Heart right ventricle (tissue), 16 donors: Measurements from ENCODE around the gene ABI1. TPM values are rescaled to one million over a fixed set of nuclear protein-coding genes. Genes with fewer than 3 reads are reported as not detected.
"Not testable (repeated sequence)": the region's sequence is repeated elsewhere in the genome, so short reads cannot be mapped to it uniquely, and the experiment has no call there.

Experiments
- ATAC-seq, 8 donors: fragments of 200-7000 bp; cut with Tn5 transposase; one replicate each; pipeline ENCODE4 v1.9.1; 2020; ENCODE audit warnings: mild to moderate bottlenecking in 8 of 8, moderate library complexity in 8 of 8, moderate number of reproducible peaks in 1 of 8
- DNase-seq, 2 donors: peaks; one replicate each; pipeline ENCODE4 v3.0.0-alpha.2; 2020
- H3K27ac ChIP-seq, 10 donors: fragments of 200-600 bp; sonication (generic) in 2 of 10; one replicate each; pipeline versions ENCODE4 v1.5.0 to v1.8.0; 2020 to 2022; ENCODE audit warnings: mild to moderate bottlenecking in 3 of 10
- H3K27me3 ChIP-seq, 7 donors: fragments of 200-600 bp; one replicate each; pipeline ENCODE4 v1.8.0; 2021 to 2022; ENCODE audit warnings: mild to moderate bottlenecking in 2 of 7
- H3K36me3 ChIP-seq, 9 donors: fragments of 200-600 bp; sonication (generic) in 1 of 9; one replicate each; pipeline versions ENCODE4 v1.5.0 to v1.8.0; 2020 to 2022; ENCODE audit warnings: mild to moderate bottlenecking in 2 of 9
- H3K4me1 ChIP-seq, 9 donors: fragments of 200-600 bp; sonication (generic) in 1 of 9; one replicate each; pipeline versions ENCODE4 v1.5.0 to v1.8.0; 2020 to 2022; ENCODE audit warnings: mild to moderate bottlenecking in 4 of 9
- H3K4me3 ChIP-seq, 10 donors: fragments of 200-600 bp; sonication (generic) in 2 of 10; one replicate each; pipeline versions ENCODE4 v1.5.0 to v1.8.0; 2020 to 2022; ENCODE audit warnings: mild to moderate bottlenecking in 7 of 10, moderate library complexity in 2 of 10
- H3K9me3 ChIP-seq, 11 donors: fragments of 200-600 bp in 10 of 11; sonication (generic) in 2 of 11; one replicate each; pipeline versions ENCODE4 v1.5.0 to v1.8.0; 2013 to 2022; ENCODE audit warnings: mild to moderate bottlenecking in 2 of 11, control low read depth in 1 of 11, moderate library complexity in 1 of 11
- WGBS, 2 donors: extraction: QIAGEN DNeasy Blood & Tissue Kit; methylation state at CpG; one replicate each; pipeline ENCODE4 v1.1.7; 2013; ENCODE audit warnings: inconsistent platforms in 1 of 2; 5-methylcytosine and 5-hydroxymethylcytosine counted together
- intact Hi-C, 10 donors: fragments of 100-400 bp; cut with DNase I; formaldehyde crosslinking; loops; one replicate each; pipeline versions ENCODE4 v1.11.1 to v1.14.2; 2022
- polyA plus RNA-seq, 2 donors: library from polyadenylated mRNA; stranded (reverse); fragments of 200-250 nt; gene quantifications; one replicate each; pipeline ENCODE4 v1.2.3, GENCODE V29; 2013
- total RNA-seq, 10 donors: library from RNA; stranded (reverse); fragmentation: NEBNext Ultra II Directional in 3 of 10; extraction: Animal tissue kit (Norgen Biotek cat#: 25700) in 3 of 10; gene quantifications; one replicate each; pipeline versions ENCODE4 v1.2.1 to v1.2.4, GENCODE V29; 2021 to 2023
- TF ChIP-seq, protein P1 (sequence below), 9 donors: fragments of 200-600 bp; sonication (generic) in 2 of 9; IDR thresholded peaks; one replicate each; pipeline versions ENCODE4 v1.5.0 to v1.8.0; 2021 to 2022; ENCODE audit warnings: antibody characterized with exemption in 9 of 9, mild to moderate bottlenecking in 5 of 9, moderate library complexity in 1 of 9
- donor health status: Arrhythmogenic right ventricular cardiomyopathy.
- donor health status: ischemic (EF 13 %, LVEDD 7.1; RV severe dilation, severe dysfunction).
- donor health status: healthy with polysubstance abuse.
- donor health status: DM: no; HTN: yes; CAD: no.
- donor health status: DM: no; HTN: no; CAD: no.
- donor health status: ischemic (EF 25% LVEDD 6.9; RV normal size, moderate dysfunction).
- donor health status: ischemic (EF 25% LVEDD 5.7; RV mildly dilated, moderate dysfunction).
- donor health status: healthy.
- donor health status: DM: yes; HTN: yes; CAD: no.
- donor health status: Ischemic cardiomyopathy.
- donor health status: ischemic (EF 35%, LVEDD 5.7; RV mildly dilated, moderate dysfunction).
- donor health status: nonischemic (EF 11% LVEDD 7.7; RV severe dilation, severe dysfunction).
- donor health status: DM: yes; HTN: yes; CAD: no.
- donor health status: PGD.
- donor health status: ischemic (EF 29% LVEDD 5.4; RV normal size, mild dysfunction).
- donor health status: nonischemic (EF 23%, LVEDD 6.1; RV moderate dilation, normal function).

ABI1 gene
- total and polyA plus RNA-seq, 12 donors = 14.6 to 39.3 (median 27.6) TPM

DNA sequence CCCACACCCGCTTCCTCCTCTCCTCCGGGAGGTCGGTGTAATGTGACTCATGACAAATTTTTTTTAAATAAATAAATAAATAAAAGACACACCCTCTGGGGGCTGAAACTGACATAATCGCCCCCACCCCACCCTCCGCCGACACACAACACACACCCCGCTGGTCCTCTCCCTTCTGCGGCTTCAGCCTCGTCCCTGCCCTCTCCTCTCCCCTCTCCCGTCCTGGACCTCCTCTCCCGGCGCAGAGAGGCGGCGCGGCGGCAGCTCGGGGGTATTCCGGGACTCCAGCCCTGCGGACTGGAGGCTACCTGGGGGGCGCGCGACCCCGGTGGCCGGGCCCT, 686 bp downstream of the ABI1 start:
- H3K4me1 ChIP-seq = peaks cover 3 to 58% (median 33%) of the 10 kb centered on the region in 9 donors
- peak overlapping the region; percentile 90 to 99 (median 94) for H3K4me3 ChIP-seq
- intact Hi-C loops = loop anchor here in 3 of 10 donors (5.0 to 10.0 kb wide), 3 partner anchors 118 to 165 kb away; partner anchors contain the start of gene PDSS1 (in 1 of the 3)

DNA sequence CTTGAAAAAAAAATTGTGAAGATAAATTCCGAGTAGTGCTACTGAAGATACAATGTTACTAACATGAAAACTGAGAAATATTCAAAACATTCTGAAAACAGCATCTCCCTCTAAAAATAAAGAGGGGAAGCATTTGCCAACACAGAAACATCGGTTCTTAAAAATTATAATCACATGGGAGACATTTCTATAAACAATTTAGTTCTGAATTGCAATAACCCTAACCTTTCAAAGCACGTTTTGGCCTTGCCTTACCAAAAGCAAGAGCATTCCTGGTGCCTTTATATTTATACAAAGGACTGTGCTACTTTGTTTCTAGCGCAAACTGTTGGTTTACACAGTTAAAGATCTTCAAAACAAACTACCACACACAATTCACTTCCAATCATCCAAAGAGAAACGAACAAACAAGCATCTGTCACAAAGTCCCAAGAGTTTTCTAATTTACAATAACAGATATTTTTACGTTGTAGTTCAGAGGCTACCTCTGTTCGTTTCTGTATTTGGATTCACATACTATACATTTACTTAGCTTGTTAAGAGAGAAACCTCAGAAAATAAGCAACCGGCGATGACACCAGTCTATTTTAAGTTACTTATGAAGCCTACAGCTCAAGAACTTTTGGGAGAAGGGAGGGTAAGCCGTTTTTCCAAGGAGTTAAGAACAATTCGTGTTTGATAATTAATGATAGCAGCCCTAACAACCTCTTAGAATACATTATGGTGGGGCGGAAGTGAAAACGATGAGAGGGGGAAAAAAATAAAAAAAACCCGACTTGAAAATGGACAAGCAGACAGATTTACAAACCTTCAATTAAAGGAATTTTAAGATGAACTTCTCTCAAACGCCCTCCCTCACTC, 1.3 kb downstream of the ABI1 start:
- TF ChIP-seq, protein P1, sequence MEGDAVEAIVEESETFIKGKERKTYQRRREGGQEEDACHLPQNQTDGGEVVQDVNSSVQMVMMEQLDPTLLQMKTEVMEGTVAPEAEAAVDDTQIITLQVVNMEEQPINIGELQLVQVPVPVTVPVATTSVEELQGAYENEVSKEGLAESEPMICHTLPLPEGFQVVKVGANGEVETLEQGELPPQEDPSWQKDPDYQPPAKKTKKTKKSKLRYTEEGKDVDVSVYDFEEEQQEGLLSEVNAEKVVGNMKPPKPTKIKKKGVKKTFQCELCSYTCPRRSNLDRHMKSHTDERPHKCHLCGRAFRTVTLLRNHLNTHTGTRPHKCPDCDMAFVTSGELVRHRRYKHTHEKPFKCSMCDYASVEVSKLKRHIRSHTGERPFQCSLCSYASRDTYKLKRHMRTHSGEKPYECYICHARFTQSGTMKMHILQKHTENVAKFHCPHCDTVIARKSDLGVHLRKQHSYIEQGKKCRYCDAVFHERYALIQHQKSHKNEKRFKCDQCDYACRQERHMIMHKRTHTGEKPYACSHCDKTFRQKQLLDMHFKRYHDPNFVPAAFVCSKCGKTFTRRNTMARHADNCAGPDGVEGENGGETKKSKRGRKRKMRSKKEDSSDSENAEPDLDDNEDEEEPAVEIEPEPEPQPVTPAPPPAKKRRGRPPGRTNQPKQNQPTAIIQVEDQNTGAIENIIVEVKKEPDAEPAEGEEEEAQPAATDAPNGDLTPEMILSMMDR (IDR thresholded peaks at IDR 0.05) = no peak
- peak overlapping the region; percentile 90 to 99 (median 94) for H3K4me3 ChIP-seq
- H3K9me3 ChIP-seq = no peaks in the 10 kb centered on the region
- ATAC-seq (no peak), DNase-seq (no peak)
- no peaks in the 10 kb centered on the region for H3K36me3 ChIP-seq
- peak overlapping the region; percentile 91 to 100 (median 98) for H3K27ac ChIP-seq
- H3K4me1 ChIP-seq = peaks cover 3 to 64% (median 38%) of the 10 kb centered on the region in 9 donors
- no peaks in the 10 kb centered on the region for H3K27me3 ChIP-seq
- intact Hi-C loops = loop anchor here in 5 of 10 donors (2.0 to 10.0 kb wide), 5 partner anchors 57 to 165 kb away; partner anchors contain the start of gene PDSS1 (in 1 of the 5)
- 1% methylated on average over 15 of the region's 15 CpGs for WGBS, 2 donors

More for the DNA sequence above, 686 bp downstream of the ABI1 start:
- Histone ChIP-seq H3K27ac (peak overlapping the region; percentile 91 to 100 (median 98)), H3K27me3 (peaks cover 0 to under 1% (median 0%) of the 10 kb centered on the region in 7 donors), H3K36me3 (no peaks in the 10 kb centered on the region), H3K9me3 (no peaks in the 10 kb centered on the region)
- DNase-seq (peak; percentile 52 to 62), ATAC-seq (peak; percentile 36 to 64 (median 44))
- TF ChIP-seq, protein P1 (IDR thresholded peaks at IDR 0.05) = peak in 1 of 9 donors; percentile 18
- WGBS, 2 donors = 0 to 1% methylated on average over 24 of the region's 24 CpGs

DNA sequence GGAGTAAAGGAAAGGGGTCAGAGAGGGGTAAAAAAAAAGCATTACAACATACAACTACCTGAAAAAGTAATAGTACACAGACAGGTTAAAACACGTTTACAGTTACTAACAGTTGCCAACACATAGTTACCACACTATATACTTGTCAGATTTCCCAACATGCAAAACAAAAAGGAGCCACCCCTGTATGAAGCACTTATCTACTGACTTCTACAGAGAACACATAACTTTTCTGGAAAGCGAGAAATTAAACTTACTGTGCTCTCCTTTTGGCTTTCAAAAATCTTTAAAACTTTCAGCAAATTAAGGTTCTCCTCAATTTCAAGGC, 2.1 kb downstream of the ABI1 start:
- TF ChIP-seq, protein P1 (IDR thresholded peaks at IDR 0.05) = no peak
- peak overlapping the region in 8 of 10 donors; percentile 94 to 100 (median 98) for H3K27ac ChIP-seq
- H3K9me3 ChIP-seq = no peaks in the 10 kb centered on the region
- no peak for DNase-seq
- intact Hi-C loops = loop anchor here in 2 of 10 donors (2.0 to 5.0 kb wide), 2 partner anchors 56 to 132 kb away; no protein-coding TSS in a partner anchor
- no peaks in the 10 kb centered on the region for H3K27me3 ChIP-seq
- 29 to 33% methylated on average over 2 of the region's 2 CpGs for WGBS, 2 donors
- no peaks in the 10 kb centered on the region for H3K36me3 ChIP-seq
- no peak for ATAC-seq
- peak overlapping the region in 7 of 10 donors; percentile 90 to 99 (median 95) for H3K4me3 ChIP-seq
- H3K4me1 ChIP-seq = peaks cover 3 to 63% (median 43%) of the 10 kb centered on the region in 9 donors

DNA sequence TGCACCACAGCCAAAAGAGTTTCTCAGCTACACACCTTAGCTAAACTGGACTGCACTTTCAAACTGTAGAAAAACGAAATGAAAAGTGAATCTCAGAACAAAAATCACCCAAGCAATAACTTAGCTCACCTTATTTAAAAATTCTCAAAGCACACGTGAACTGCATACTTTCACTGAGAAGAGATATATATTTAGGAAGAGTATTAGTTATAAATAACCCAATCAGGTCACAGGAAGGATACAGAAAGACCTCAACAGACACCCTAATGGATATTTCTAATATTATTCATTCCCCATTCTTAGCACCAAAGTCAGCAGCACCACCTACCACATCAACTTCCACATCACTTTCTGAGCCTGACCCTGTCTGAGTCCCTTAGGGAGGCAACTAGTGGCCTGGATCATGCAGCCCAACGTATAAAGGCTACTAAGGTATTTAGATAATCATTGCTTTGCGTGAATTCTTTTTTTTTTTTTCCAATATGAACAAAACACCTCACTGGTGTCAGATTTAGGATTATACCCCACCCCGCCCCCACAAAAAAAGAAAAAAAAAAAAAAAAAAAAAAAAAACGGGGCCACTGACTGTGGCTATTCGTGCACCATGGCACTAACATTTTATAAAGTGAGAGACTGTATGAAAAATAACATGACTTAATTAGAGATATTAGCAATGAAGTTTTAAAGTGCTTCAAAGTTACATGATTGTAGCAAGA, 2.6 kb downstream of the ABI1 start:
- ATAC-seq = no peak
- peaks cover 3 to 64% (median 43%) of the 10 kb centered on the region in 9 donors for H3K4me1 ChIP-seq
- no peaks in the 10 kb centered on the region for H3K36me3 ChIP-seq
- H3K27me3 ChIP-seq = no peaks in the 10 kb centered on the region
- H3K9me3 ChIP-seq = no peaks in the 10 kb centered on the region
- WGBS, 2 donors = 35 to 36% methylated on average over 7 of the region's 7 CpGs
- DNase-seq = no peak
- H3K27ac ChIP-seq = peak overlapping the region in 8 of 10 donors; percentile 94 to 100 (median 98)
- intact Hi-C loops = loop anchor here in 2 of 10 donors (2.0 to 5.0 kb wide), 2 partner anchors 56 to 131 kb away; no protein-coding TSS in a partner anchor
- H3K4me3 ChIP-seq = peak overlapping the region in 4 of 10 donors; percentile 91 to 95 (median 94)
- TF ChIP-seq, protein P1 (IDR thresholded peaks at IDR 0.05) = no peak

DNA sequence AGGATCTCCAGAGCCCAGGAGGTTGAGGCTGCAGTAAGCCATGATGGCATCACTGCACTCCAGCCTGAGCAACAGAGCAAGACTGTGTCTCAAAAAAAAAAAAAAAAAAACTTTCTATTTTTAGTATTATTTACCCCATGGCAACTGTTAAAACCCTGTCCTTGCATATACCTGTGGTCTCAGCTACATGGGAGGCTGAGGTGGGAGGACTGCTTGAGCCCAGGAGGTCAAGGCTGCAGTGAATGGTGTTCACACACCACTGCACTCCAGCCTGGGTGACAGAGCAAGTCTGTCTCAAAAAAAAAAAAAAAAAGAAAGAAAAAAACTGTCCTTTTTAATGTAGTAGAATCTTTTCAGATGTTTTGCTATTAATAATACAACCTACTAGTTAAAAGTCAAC, 3.2 kb downstream of the ABI1 start:
- DNase-seq, ATAC-seq, H3K27me3 ChIP-seq, H3K9me3 ChIP-seq, H3K36me3 ChIP-seq: not testable (repeated sequence)
- peaks cover 3 to 64% (median 43%) of the 10 kb centered on the region in 9 donors for H3K4me1 ChIP-seq
- H3K27ac ChIP-seq = peak overlapping the region in 7 of 10 donors; percentile 14 to 98 (median 97)
- intact Hi-C loops = loop anchor here in 1 of 10 donors (5.0 kb wide), 1 partner anchor 55 kb away; no protein-coding TSS in a partner anchor
- peak overlapping the region in 1 of 10 donors; percentile 95 for H3K4me3 ChIP-seq
